H1 (cell line): ENCODE results near the gene SPIRE2. TPM values are rescaled to one million over a fixed set of nuclear protein-coding genes. Genes with fewer than 3 reads are reported as not detected.

Experiments used
- CTCF ChIA-PET: fragments of 300-600 bp; sonication (Branson Sonifier 250); formaldehyde crosslinking; loops from one replicate; lab custom pipeline; 2021; ENCODE audit not compliant: partially characterized antibody; lab: Charles Lee
- POLR2A ChIA-PET: fragments of 300-600 bp; sonication (Branson Sonifier 250); formaldehyde crosslinking; loops from one replicate; lab custom pipeline; 2021; ENCODE audit warnings: inconsistent platforms; ENCODE audit not compliant: partially characterized antibody; lab: Charles Lee
- DNase-seq, 2 experiments: peaks; one replicate each; pipeline versions ENCODE4 v3.0.0 to v3.0.0-alpha.2; 2010 to 2022; ENCODE audit warnings: low spot score in 2 of 2, low read depth in 1 of 2, mixed read lengths in 1 of 2
- FAIRE-seq: peaks from 2 replicates; lab custom pipeline; 2011; peaks lifted over from hg19 to GRCh38; lab: Jason Lieb, UNC
- H2AFZ ChIP-seq: 2 replicates; pipeline ENCODE4 v1.8.1; 2012; ENCODE audit warnings: low read length, inconsistent platforms
- H2AK5ac ChIP-seq: 2 replicates; pipeline ENCODE4 v1.6.1; 2013; ENCODE audit warnings: low read depth, low read length
- H2BK120ac ChIP-seq: replicated peaks from 2 replicates; pipeline ENCODE3; 2013; ENCODE audit warnings: low read depth, low read length, inconsistent platforms
- H2BK12ac ChIP-seq: 2 replicates; pipeline ENCODE4 v1.6.1; 2013; ENCODE audit warnings: low read depth, low read length
- H2BK15ac ChIP-seq: 2 replicates; pipeline ENCODE4 v1.6.1; 2013; ENCODE audit warnings: low read length
- H2BK20ac ChIP-seq: 2 replicates; pipeline ENCODE4 v1.6.1; 2013; ENCODE audit warnings: low read length
- H2BK5ac ChIP-seq: 2 replicates; pipeline ENCODE4 v1.6.1; 2013; ENCODE audit warnings: low read depth, low read length
- H3K14ac ChIP-seq: 2 replicates; pipeline ENCODE4 v1.6.1; 2013; ENCODE audit warnings: inconsistent platforms; ENCODE audit not compliant: insufficient read length
- H3K18ac ChIP-seq: 2 replicates; pipeline ENCODE4 v1.6.1; 2013; ENCODE audit warnings: low read length; ENCODE audit errors: extremely low read depth
- H3K23ac ChIP-seq: 2 replicates; pipeline ENCODE4 v1.6.1; 2013; ENCODE audit warnings: inconsistent platforms; ENCODE audit not compliant: insufficient read length
- H3K23me2 ChIP-seq: 2 replicates; pipeline ENCODE4 v1.6.1; 2013; ENCODE audit warnings: low read depth, low read length
- H3K27ac ChIP-seq: 2 replicates; pipeline ENCODE4 v1.6.1; 2011; ENCODE audit warnings: low read depth, low read length, inconsistent platforms
- H3K27me3 ChIP-seq, 4 experiments: replicated peaks in 1 of 4; 1 replicate in 1 of 4; 2 replicates in 3 of 4; pipeline versions ENCODE4 v1.6.1 to v1.8.1; 2011 to 2013; ENCODE audit warnings: low read length in 3 of 4, mild to moderate bottlenecking in 3 of 4, inconsistent platforms in 2 of 4, mixed read lengths in 2 of 4, moderate library complexity in 1 of 4; ENCODE audit not compliant: control insufficient read depth in 3 of 4, insufficient read depth in 3 of 4; ENCODE audit errors: extremely low read depth in 1 of 4
- H3K36me3 ChIP-seq, 4 experiments: 2 replicates each; pipeline versions ENCODE4 v1.6.1 to v1.8.1; 2011 to 2013; ENCODE audit warnings: mild to moderate bottlenecking in 4 of 4, low read length in 3 of 4, moderate library complexity in 2 of 4, control low read depth in 1 of 4, inconsistent platforms in 1 of 4; ENCODE audit not compliant: insufficient read depth in 4 of 4, control insufficient read depth in 2 of 4
- H3K4ac ChIP-seq: replicated peaks from 2 replicates; pipeline ENCODE3; 2013; ENCODE audit warnings: low read length, low read depth, mixed read lengths, inconsistent platforms; ENCODE audit not compliant: insufficient read length
- H3K4me1 ChIP-seq, 4 experiments: replicated peaks in 1 of 4; 1 replicate in 1 of 4; 2 replicates in 3 of 4; pipeline versions ENCODE4 v1.6.1 to v1.8.1; 2011 to 2013; ENCODE audit warnings: low read length in 3 of 4, inconsistent platforms in 2 of 4, mixed read lengths in 1 of 4; ENCODE audit not compliant: insufficient read depth in 4 of 4, control insufficient read depth in 3 of 4
- H3K4me2 ChIP-seq, 2 experiments: 2 replicates each; pipeline versions ENCODE4 v1.6.1 to v1.8.1; 2011 to 2013; ENCODE audit warnings: low read depth in 2 of 2, low read length in 2 of 2, control low read depth in 1 of 2, inconsistent platforms in 1 of 2, mild to moderate bottlenecking in 1 of 2; ENCODE audit not compliant: insufficient read depth in 1 of 2
- H3K4me3 ChIP-seq, 4 experiments: fragments of 200-600, 300-600 bp in 1 of 4; sonication (generic), shearing (Covaris generic), sonication (Bioruptor Twin) in 1 of 4; 2 replicates each; pipeline versions ENCODE4 v1.5.1 to v1.8.1; 2011 to 2016; ENCODE audit warnings: low read length in 4 of 4, low read depth in 3 of 4, control low read depth in 2 of 4, inconsistent platforms in 2 of 4, mild to moderate bottlenecking in 2 of 4, mixed read lengths in 1 of 4, moderate library complexity in 1 of 4; ENCODE audit not compliant: insufficient read depth in 2 of 4; ENCODE audit errors: extremely low read depth in 1 of 4
- H3K56ac ChIP-seq: replicated peaks from 2 replicates; pipeline ENCODE3; 2013; ENCODE audit warnings: low read depth, mild to moderate bottlenecking, mixed read lengths, low read length, inconsistent platforms; ENCODE audit not compliant: insufficient read length
- H3K79me1 ChIP-seq: 2 replicates; pipeline ENCODE4 v1.6.1; 2013; ENCODE audit warnings: low read depth, low read length, control low read depth
- H3K79me2 ChIP-seq, 2 experiments: 2 replicates each; pipeline versions ENCODE4 v1.6.1 to v1.8.1; 2012 to 2013; ENCODE audit warnings: low read length in 2 of 2, mild to moderate bottlenecking in 2 of 2, inconsistent platforms in 1 of 2; ENCODE audit not compliant: insufficient read depth in 2 of 2, control insufficient read depth in 1 of 2
- H3K9ac ChIP-seq, 4 experiments: replicated peaks in 1 of 4; 1 replicate in 1 of 4; 2 replicates in 3 of 4; pipeline versions ENCODE4 v1.6.1 to v1.8.1; 2011 to 2013; ENCODE audit warnings: low read depth in 3 of 4, low read length in 3 of 4, control low read depth in 2 of 4, mild to moderate bottlenecking in 2 of 4, moderate library complexity in 2 of 4, inconsistent platforms in 1 of 4; ENCODE audit errors: extremely low read depth in 1 of 4
- H3K9me3 ChIP-seq, 2 experiments: 2 replicates each; pipeline versions ENCODE4 v1.6.1 to v1.8.1; 2012 to 2013; ENCODE audit warnings: mild to moderate bottlenecking in 2 of 2, moderate library complexity in 2 of 2, control low read depth in 1 of 2, inconsistent platforms in 1 of 2, low read depth in 1 of 2, low read length in 1 of 2, mixed read lengths in 1 of 2; ENCODE audit not compliant: insufficient read depth in 2 of 2
- H4K20me1 ChIP-seq, 2 experiments: replicated peaks in 1 of 2; 2 replicates each; pipeline versions ENCODE3 to v1.8.1; 2011 to 2013; ENCODE audit warnings: inconsistent platforms in 2 of 2, low read length in 2 of 2, mild to moderate bottlenecking in 1 of 2; ENCODE audit not compliant: insufficient read depth in 2 of 2, control insufficient read depth in 1 of 2
- H4K5ac ChIP-seq: 2 replicates; pipeline ENCODE4 v1.6.1; 2013; ENCODE audit warnings: low read length, low read depth, mixed read lengths, inconsistent platforms; ENCODE audit not compliant: insufficient read length
- H4K8ac ChIP-seq: 2 replicates; pipeline ENCODE4 v1.8.0; 2013; ENCODE audit warnings: mild to moderate bottlenecking, moderate library complexity, low read length, inconsistent platforms; ENCODE audit not compliant: insufficient read depth; ENCODE audit errors: extremely low read depth
- H4K91ac ChIP-seq: replicated peaks from 2 replicates; pipeline ENCODE3; 2013; ENCODE audit warnings: low read length, mixed read lengths, inconsistent platforms; ENCODE audit not compliant: insufficient read length
- ASH2L ChIP-seq: fragments of 200-600, 300-600 bp; sonication (generic); IDR thresholded peaks from one replicate; pipeline ENCODE4 v1.7.1; 2017; ENCODE audit warnings: low read length
- ATF3 ChIP-seq: IDR thresholded peaks from 2 replicates; pipeline ENCODE4 v1.6.1; 2011; ENCODE audit warnings: low read depth, mild to moderate bottlenecking, low read length; ENCODE audit not compliant: insufficient read depth
- HDAC6 ChIP-seq: IDR thresholded peaks from one replicate; pipeline ENCODE4 v1.7.1; 2012; ENCODE audit warnings: low read depth, mild to moderate bottlenecking, inconsistent platforms, low read length, moderate library complexity
- KDM1A ChIP-seq: fragments of 200-600, 300-600 bp; sonication (generic); IDR thresholded peaks from 2 replicates; pipeline ENCODE4 v1.7.1; 2016; ENCODE audit warnings: mild to moderate bottlenecking, low read length, borderline replicate concordance
- NRF1 ChIP-seq: IDR thresholded peaks from 2 replicates; pipeline ENCODE4 v1.6.1; 2011; ENCODE audit warnings: mild to moderate bottlenecking, low read depth, low read length, improper control_type of control experiment
- RFX5 ChIP-seq: IDR thresholded peaks from 2 replicates; pipeline ENCODE4 v1.6.1; 2011; ENCODE audit warnings: low read depth, low read length, improper control_type of control experiment, borderline replicate concordance
- SIN3A ChIP-seq, 2 experiments: IDR thresholded peaks in 1 of 2; conservative IDR thresholded peaks in 1 of 2; 2 replicates each; pipeline ENCODE4 v1.6.1; 2011 to 2012; ENCODE audit warnings: low read length in 2 of 2, improper control_type of control experiment in 1 of 2, low read depth in 1 of 2, mild to moderate bottlenecking in 1 of 2
- SIRT6 ChIP-seq: IDR thresholded peaks from one replicate; pipeline ENCODE4 v1.7.1; 2012; ENCODE audit warnings: low read length, inconsistent platforms
- SP1 ChIP-seq: IDR thresholded peaks from 2 replicates; pipeline ENCODE4 v1.6.1; 2011; ENCODE audit warnings: low read depth, low read length
- SUZ12 ChIP-seq: fragments of 200-600 bp; sonication (generic); IDR thresholded peaks from 2 replicates; pipeline ENCODE4 v1.6.1; 2012; ENCODE audit warnings: mild to moderate bottlenecking, inconsistent platforms, low read length, moderate library complexity, mixed read lengths
- TCF12 ChIP-seq: IDR thresholded peaks from 2 replicates; pipeline ENCODE4 v1.6.1; 2011; ENCODE audit warnings: low read depth, mild to moderate bottlenecking, low read length
- TEAD4 ChIP-seq: IDR thresholded peaks from 2 replicates; pipeline ENCODE4 v1.6.1; 2012; ENCODE audit warnings: low read depth, low read length, inconsistent platforms, mixed read lengths
- YY1 ChIP-seq: IDR thresholded peaks from 2 replicates; pipeline ENCODE4 v1.6.1; 2011; ENCODE audit warnings: low read depth, mild to moderate bottlenecking, low read length
- WGBS, 2 experiments: shearing (Covaris generic) in 1 of 2; methylation state at CpG; one replicate each; pipeline versions ENCODE4 v1.1.6 to v1.1.7; 2013 to 2015; ENCODE audit warnings: low lambda C conversion rate in 2 of 2, mixed read lengths in 2 of 2, inconsistent platforms in 1 of 2, low coverage in 1 of 2, missing lambda C conversion rate in 1 of 2; ENCODE audit not compliant: insufficient replicate concordance in 2 of 2, insufficient coverage in 1 of 2, insufficient read length in 1 of 2; ENCODE audit errors: extremely low coverage in 1 of 2, missing lambda C conversion rate in 1 of 2; 5-methylcytosine and 5-hydroxymethylcytosine counted together
- polyA plus RNA-seq, 7 experiments: library from polyadenylated mRNA; depleted of rRNA in 3 of 7; stranded (reverse) in 5 of 7; unstranded in 2 of 7; fragments of >200 nt in 5 of 7; fragments of 200-250 nt in 2 of 7; gene quantifications; 1 replicate in 5 of 7; 2 replicates in 1 of 7; 4 replicates in 1 of 7; pipeline versions ENCODE4 v1.2.1 to v1.2.3, GENCODE V29; 2011 to 2013; ENCODE audit warnings: missing spikeins in 2 of 7, mixed read lengths in 2 of 7
- total RNA-seq: library from RNA; stranded (reverse); fragmentation: NEBNext Ultra II Directional; extraction: Animal tissue kit (Norgen Biotek cat#: 25700); gene quantifications from 2 replicates; pipeline ENCODE4 v1.2.1, GENCODE V29; 2021

The SPIRE2 gene
- total and polyA plus RNA-seq, 2 of the 8 experiments (the other 6 are each of a cell fraction or from before 2014, with no cell fraction given) = 7.4 to 15.4 TPM

- peaks cover 0 to 5% of the 10 kb centered on the region in 2 experiments; a peak in 1 of 4 replicates for H3K9me3 ChIP-seq
- no peak overlapping the region for H2BK5ac ChIP-seq
- H3K27ac ChIP-seq = no peak overlapping the region
- no peak overlapping the region for H3K9ac ChIP-seq
- H3K18ac ChIP-seq = no peak overlapping the region
- DNase-seq (no peak), FAIRE-seq (no peak)
- no peak overlapping the region for H4K91ac ChIP-seq
- POLR2A ChIA-PET = interaction anchor here (0.8 kb wide), 1 partner anchor 11 kb away, joined by 4 read pairs; no protein-coding TSS in a partner anchor
- no peak overlapping the region for H2BK15ac ChIP-seq
- H4K8ac ChIP-seq = no peak overlapping the region
- H4K20me1 ChIP-seq = peaks cover 0 to 14% of the 10 kb centered on the region in 2 experiments
- no peaks in the 10 kb centered on the region for H3K4me1 ChIP-seq
- H2BK12ac ChIP-seq = no peak overlapping the region
- peaks cover 13 to 45% (median 35%) of the 10 kb centered on the region in 4 experiments for H3K36me3 ChIP-seq
- no peak overlapping the region for H2AFZ ChIP-seq
- H3K23me2 ChIP-seq = no peaks in the 10 kb centered on the region
- H4K5ac ChIP-seq = no peak overlapping the region
- no peak overlapping the region for H2AK5ac ChIP-seq
- H2BK20ac ChIP-seq = no peak overlapping the region
- no peak overlapping the region for H3K23ac ChIP-seq
- no peak overlapping the region for H3K4me2 ChIP-seq
- H3K14ac ChIP-seq = no peak overlapping the region
- no peak overlapping the region for H3K4ac ChIP-seq
- CTCF ChIA-PET = interaction anchor here (1.0 kb wide), 1 partner anchor 27 kb away, joined by 3 read pairs; no protein-coding TSS in a partner anchor
- H3K4me3 ChIP-seq = no peak overlapping the region
- no peaks in the 10 kb centered on the region for H3K27me3 ChIP-seq
- WGBS, 2 experiments = 95% methylated on average over 28 of the region's 28 CpGs; no CpG with 5 or more reads in 1 of the 2 experiments
- H2BK120ac ChIP-seq = no peak overlapping the region
- H3K79me2 ChIP-seq = peaks cover 3 to 15% of the 10 kb centered on the region in 2 experiments; a peak in 3 of 4 replicates
- H3K56ac ChIP-seq = no peak overlapping the region
- peaks cover 6% of the 10 kb centered on the region for H3K79me1 ChIP-seq
- TF ChIP-seq SIN3A (conservative IDR thresholded peaks at IDR 0.05 in 1 of 2, IDR thresholded peaks at IDR 0.05 in 1 of 2; ENCODE audit: low read depth in 1 of 2, low read length in 2 of 2) (no peak), HDAC6 (no peak), RFX5 (no peak), KDM1A (no peak), YY1 (no peak), SP1 (no peak), TEAD4 (no peak), NRF1 (no peak), TCF12 (no peak), SUZ12 (no peak), ATF3 (no peak), ASH2L (no peak), SIRT6 (no peak)
Measured at GRCh38 chr16:89883346-89884040, 55.2 kb downstream of the SPIRE2 start.
